ENCODE data around the gene RAB33B. TPM values are rescaled to one million over a fixed set of nuclear protein-coding genes. Genes with fewer than 3 reads are reported as not detected.
"Not testable (repeated sequence)": the region's sequence is repeated elsewhere in the genome, so short reads cannot be mapped to it uniquely, and the experiment has no call there.

RAB33B gene
- total RNA-seq, 1 donor: 14.7 TPM

DNA sequence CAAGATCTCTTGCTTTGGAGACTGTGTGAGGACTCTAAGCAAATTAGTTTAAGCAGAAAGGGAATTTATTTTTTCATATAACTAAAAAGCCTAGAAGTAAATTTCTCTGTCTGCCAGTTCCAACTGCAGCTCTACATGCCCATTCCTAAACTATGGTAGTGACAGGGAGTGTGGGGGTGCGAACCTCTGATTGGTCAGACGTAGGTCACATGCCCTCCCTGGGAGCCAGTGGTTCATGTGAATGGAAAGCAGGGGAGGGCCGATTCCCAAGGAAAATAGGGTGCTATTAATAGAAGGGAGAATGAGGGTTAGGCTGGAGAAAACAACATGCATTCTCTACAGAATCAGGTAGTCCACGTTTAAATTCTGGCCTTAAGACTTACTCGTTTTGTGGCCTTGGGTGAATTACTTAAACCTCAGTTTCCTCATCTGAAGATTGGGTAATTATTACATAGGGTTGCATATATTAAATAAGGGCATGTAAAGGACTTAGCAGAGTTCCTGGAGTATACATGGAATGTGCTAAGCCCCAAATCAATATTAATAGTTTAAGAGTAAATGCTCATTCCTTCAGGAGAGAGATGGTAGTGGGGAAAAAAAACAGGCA lies 7.2 kb downstream of the RAB33B start:
- DNase-seq (ENCODE audit: low read depth): no peak
- TF ChIP-seq, protein P1, sequence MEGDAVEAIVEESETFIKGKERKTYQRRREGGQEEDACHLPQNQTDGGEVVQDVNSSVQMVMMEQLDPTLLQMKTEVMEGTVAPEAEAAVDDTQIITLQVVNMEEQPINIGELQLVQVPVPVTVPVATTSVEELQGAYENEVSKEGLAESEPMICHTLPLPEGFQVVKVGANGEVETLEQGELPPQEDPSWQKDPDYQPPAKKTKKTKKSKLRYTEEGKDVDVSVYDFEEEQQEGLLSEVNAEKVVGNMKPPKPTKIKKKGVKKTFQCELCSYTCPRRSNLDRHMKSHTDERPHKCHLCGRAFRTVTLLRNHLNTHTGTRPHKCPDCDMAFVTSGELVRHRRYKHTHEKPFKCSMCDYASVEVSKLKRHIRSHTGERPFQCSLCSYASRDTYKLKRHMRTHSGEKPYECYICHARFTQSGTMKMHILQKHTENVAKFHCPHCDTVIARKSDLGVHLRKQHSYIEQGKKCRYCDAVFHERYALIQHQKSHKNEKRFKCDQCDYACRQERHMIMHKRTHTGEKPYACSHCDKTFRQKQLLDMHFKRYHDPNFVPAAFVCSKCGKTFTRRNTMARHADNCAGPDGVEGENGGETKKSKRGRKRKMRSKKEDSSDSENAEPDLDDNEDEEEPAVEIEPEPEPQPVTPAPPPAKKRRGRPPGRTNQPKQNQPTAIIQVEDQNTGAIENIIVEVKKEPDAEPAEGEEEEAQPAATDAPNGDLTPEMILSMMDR (IDR thresholded peaks at IDR 0.05; ENCODE audit: insufficient read depth, low read depth, low read length): no peak
- no peak overlapping the region for H3K4me3 ChIP-seq (ENCODE audit: low read depth, low read length)

DNA sequence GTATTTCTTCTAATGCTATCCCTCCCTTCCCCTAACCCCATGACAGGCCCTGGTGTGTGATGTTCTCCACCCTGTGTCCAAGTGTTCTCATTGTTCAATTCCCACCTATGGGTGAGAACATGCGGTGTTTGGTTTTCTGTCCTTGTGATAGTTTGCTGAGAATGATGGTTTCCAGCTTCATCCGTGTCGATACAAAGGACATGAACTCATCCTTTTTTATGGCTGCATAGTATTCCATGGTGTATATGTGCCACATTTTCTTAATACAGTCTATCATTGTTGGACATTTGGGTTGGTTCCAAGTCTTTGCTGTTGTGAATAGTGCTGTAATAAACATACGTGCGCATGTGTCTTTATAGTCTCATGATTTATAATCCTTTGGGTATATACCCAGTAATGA lies 10.6 kb downstream of the RAB33B start:
- H3K4me3 ChIP-seq (ENCODE audit: low read depth, low read length); DNase-seq (ENCODE audit: low read depth): not testable (repeated sequence)

DNA sequence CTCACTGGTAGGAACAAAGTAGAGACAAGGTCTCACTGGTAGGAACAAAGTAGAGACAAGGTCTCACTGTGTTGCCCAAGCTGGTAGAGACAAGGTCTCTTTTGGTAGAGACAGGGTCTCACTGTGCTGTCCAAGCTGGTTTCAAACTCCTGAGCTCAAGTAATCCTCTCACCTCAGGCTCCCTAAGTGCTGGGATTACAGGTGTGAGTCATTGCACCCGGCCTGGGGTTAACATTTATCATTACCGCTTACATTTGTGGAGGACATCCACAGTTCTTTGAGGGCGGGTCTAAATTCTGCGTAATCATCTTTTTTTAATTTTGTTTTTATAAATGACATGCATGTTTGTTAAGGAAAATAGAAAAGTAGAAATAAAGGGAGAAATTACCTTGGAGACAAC lies 12.0 kb downstream of the RAB33B start:
- TF ChIP-seq, protein P1 (IDR thresholded peaks at IDR 0.05; ENCODE audit: insufficient read depth, low read depth, low read length): no peak
- no peak overlapping the region for H3K4me3 ChIP-seq (ENCODE audit: low read depth, low read length)
- DNase-seq (ENCODE audit: low read depth): no peak

DNA sequence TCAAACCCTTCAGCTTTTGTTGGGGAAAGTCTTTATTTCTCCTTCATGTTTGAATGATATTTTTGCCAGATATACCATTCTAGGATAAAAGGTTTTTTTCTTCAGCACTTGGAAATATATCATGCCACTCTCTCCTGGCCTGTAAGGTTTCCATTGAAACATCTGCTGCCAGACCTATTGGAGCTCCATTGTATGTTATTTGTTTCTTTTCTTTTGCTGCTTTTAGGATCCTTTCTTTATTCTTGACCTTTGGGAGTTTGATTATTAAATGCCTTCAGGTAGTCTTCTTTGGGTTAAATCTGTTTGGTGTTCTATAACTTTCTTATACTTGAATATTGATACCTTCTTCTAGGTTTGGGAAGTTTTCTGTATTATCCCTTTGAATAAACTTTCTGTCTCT lies 14.8 kb downstream of the RAB33B start:
- DNase-seq (ENCODE audit: low read depth); H3K4me3 ChIP-seq (ENCODE audit: low read depth, low read length): not testable (repeated sequence)

DNA sequence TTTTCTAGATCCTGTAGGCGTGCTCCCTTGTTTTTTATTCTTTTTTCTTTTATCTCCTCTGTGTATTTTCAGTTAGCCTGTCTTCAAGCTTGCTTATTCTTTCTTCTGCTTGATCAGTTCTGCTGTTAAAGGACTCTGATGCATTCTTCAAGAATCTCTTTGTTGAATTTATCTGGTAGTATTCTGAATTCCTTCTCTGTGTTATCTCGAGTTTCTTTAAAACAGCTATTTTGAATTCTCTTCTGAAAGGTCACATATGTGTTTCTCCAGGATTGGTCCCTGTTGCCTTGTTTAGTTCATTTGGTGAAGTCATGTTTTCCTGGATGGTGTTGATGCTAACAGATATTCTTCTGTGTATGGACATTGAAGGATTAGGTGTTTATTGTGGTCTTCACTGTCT lies 15.3 kb downstream of the RAB33B start:
- peak; percentile 55 for DNase-seq (ENCODE audit: low read depth)
- H3K4me3 ChIP-seq (ENCODE audit: low read depth, low read length): no peak overlapping the region
- TF ChIP-seq, protein P1 (IDR thresholded peaks at IDR 0.05; ENCODE audit: insufficient read depth, low read depth, low read length): no peak

DNA sequence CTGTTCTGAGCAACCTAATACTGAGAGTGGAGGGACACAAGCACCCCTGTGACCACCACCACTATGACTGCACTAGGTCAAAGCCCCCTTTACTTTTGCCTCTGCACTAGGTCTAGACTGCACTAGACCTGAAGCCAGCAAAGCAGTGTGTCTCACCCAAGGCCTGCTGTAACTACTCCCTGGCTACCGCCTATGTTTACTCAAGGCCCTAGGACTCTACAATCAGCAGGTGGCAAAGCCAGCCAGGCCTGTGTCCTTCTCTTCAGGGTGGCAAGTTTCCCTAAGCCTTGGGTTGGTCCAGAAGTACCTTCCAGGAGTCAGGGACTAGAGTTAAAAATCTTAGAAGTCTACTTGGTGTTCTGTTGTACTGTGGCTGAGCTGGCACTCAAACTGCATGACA lies 15.9 kb downstream of the RAB33B start:
- TF ChIP-seq, protein P1 (IDR thresholded peaks at IDR 0.05; ENCODE audit: insufficient read depth, low read depth, low read length): no peak
- no peak overlapping the region for H3K4me3 ChIP-seq (ENCODE audit: low read depth, low read length)
- DNase-seq (ENCODE audit: low read depth): no peak

DNA sequence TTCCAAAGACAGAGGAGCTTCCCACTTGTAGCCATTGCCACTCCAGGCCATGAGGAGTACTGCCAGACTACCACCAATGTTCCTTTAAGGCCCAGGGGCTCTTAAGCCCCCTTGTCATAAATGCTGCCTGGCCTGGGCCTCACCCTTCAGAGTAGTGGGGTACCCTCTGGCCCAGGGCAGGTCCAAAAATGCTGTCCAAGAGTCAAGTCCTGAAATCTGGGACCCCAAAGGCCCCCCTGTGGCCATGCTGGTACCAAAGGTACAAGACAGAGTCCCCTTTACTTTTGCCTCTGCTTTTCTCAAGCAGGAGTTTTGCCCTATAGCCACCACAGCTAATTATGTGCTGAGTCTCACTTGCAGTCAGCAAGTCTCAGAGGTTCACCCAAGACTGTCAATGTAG lies 16.4 kb downstream of the RAB33B start:
- TF ChIP-seq, protein P1 (IDR thresholded peaks at IDR 0.05; ENCODE audit: insufficient read depth, low read depth, low read length): no peak
- H3K4me3 ChIP-seq (ENCODE audit: low read depth, low read length): no peak overlapping the region
- DNase-seq (ENCODE audit: low read depth): no peak

DNA sequence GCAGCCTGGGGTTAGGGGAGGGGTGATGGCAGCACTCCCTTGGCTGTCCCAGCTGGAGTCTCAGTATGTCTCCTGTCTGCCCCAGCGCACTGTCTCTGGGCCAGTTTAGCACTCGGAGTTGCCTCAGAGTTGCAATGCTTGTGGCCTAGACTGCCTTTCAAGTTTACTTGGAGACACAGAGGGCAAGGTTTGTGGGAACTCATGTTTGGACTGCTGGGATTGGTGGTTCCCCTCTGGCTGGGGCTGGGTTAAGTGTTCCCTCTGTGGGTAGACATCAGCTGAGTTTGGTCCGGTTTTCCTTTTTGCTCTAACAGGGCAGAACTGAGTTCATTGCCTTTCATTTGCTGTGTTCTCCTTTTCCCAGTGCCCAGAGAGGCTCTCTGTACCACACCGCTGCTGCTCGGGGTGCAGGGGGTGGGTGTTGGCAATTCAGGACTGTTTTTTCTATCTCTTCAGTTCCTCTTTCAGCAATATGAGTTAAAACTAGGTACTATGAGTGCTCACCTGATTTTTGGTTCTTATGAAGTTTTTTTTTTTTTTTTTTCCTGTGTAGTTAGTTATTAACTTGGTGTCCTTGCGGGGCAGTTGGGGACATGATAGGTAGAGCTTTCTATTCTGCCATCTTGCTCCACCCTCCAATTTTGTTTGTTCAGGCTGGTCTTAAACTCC lies 17.2 kb downstream of the RAB33B start:
- no peak overlapping the region for H3K4me3 ChIP-seq (ENCODE audit: low read depth, low read length)
- TF ChIP-seq, protein P1 (IDR thresholded peaks at IDR 0.05; ENCODE audit: insufficient read depth, low read depth, low read length): no peak
- DNase-seq (ENCODE audit: low read depth): no peak

Data from fibroblast of villous mesenchyme (primary cell).